ENCODE results near the gene DMD.

GRCh38 chrX:31604629-31605221 lies 1606.6 kb downstream of the DMD start:
- TF ChIP-seq POLR2A (IDR thresholded peaks at IDR 0.05; ENCODE audit: extremely low read depth, insufficient read length) (no peak), MAX (IDR thresholded peaks at IDR 0.05; ENCODE audit: low read depth, low read length) (no peak), MYC (IDR thresholded peaks at IDR 0.05; ENCODE audit: low read depth, low read length) (no peak)
- TF ChIP-seq, protein P1, sequence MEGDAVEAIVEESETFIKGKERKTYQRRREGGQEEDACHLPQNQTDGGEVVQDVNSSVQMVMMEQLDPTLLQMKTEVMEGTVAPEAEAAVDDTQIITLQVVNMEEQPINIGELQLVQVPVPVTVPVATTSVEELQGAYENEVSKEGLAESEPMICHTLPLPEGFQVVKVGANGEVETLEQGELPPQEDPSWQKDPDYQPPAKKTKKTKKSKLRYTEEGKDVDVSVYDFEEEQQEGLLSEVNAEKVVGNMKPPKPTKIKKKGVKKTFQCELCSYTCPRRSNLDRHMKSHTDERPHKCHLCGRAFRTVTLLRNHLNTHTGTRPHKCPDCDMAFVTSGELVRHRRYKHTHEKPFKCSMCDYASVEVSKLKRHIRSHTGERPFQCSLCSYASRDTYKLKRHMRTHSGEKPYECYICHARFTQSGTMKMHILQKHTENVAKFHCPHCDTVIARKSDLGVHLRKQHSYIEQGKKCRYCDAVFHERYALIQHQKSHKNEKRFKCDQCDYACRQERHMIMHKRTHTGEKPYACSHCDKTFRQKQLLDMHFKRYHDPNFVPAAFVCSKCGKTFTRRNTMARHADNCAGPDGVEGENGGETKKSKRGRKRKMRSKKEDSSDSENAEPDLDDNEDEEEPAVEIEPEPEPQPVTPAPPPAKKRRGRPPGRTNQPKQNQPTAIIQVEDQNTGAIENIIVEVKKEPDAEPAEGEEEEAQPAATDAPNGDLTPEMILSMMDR (IDR thresholded peaks at IDR 0.05; ENCODE audit: low read depth, low read length), result no peak

Measured in NB4 (cell line).